Measurements from ENCODE around the gene LOXL1. TPM values are rescaled to one million over a fixed set of nuclear protein-coding genes. Genes with fewer than 3 reads are reported as not detected.

LOXL1 gene
- total and polyA plus RNA-seq, 2 of the 4 experiments (the other 2 are of a cell fraction): 148 to 332 TPM

- Histone ChIP-seq H2BK120ac (ENCODE audit: low read depth, low read length) (no peak overlapping the region), H3K36me3 (ENCODE audit: control insufficient read depth, insufficient read depth, low read length) (no peaks in the 10 kb centered on the region), H2AK9ac (replicated peaks; ENCODE audit: low read depth, low read length, poor library complexity) (no peak overlapping the region), H3K9me1 (ENCODE audit: insufficient read depth, low read length) (peaks cover 7% of the 10 kb centered on the region), H2BK20ac (ENCODE audit: low read depth, low read length) (no peak overlapping the region), H2AK5ac (ENCODE audit: low read depth, low read length) (no peak overlapping the region), H3K4me2 (ENCODE audit: low read depth, low read length) (no peak overlapping the region), H4K8ac (ENCODE audit: low read depth in 2 of 2, low read length in 2 of 2) (no peak overlapping the region), H3K4me3 (ENCODE audit: insufficient read depth, low read depth, low read length) (no peak overlapping the region), H3K23ac (ENCODE audit: low read depth, low read length) (no peak overlapping the region), H4K91ac (ENCODE audit: insufficient read depth, low read depth, low read length) (no peak overlapping the region), H2BK5ac (ENCODE audit: low read depth, low read length, poor library complexity, severe bottlenecking) (no peak overlapping the region), H2AFZ (replicated peaks; ENCODE audit: low read length, poor library complexity) (no peak overlapping the region), H3K56ac (ENCODE audit: extremely low read depth, insufficient read depth, low read length) (no peak overlapping the region), H3K4ac (ENCODE audit: low read depth, low read length) (no peak overlapping the region), H3K4me1 (ENCODE audit: control insufficient read depth, insufficient read depth, low read length) (peaks cover 9% of the 10 kb centered on the region), H4K20me1 (ENCODE audit: insufficient read depth, low read length) (no peaks in the 10 kb centered on the region; the same call in 1 of the 2 replicates), H3K79me1 (ENCODE audit: low read depth in 1 of 2, low read length in 2 of 2) (no peaks in the 10 kb centered on the region), H4K5ac (ENCODE audit: low read depth, low read length) (no peak overlapping the region), H3K14ac (replicated peaks; ENCODE audit: low read depth, low read length) (no peak overlapping the region), H3K27ac (ENCODE audit: insufficient read depth, low read length) (no peak overlapping the region), H3K9ac (ENCODE audit: low read depth, low read length) (no peak overlapping the region), H3K9me3 (ENCODE audit: control insufficient read depth, insufficient read depth, low read length) (no peaks in the 10 kb centered on the region), H3K27me3 (ENCODE audit: control insufficient read depth, insufficient read depth, low read length) (no peaks in the 10 kb centered on the region), H2BK15ac (ENCODE audit: low read depth, low read length) (no peak overlapping the region), H3K18ac (ENCODE audit: low read depth, low read length) (no peak overlapping the region)
- DNase-seq (no peak), ATAC-seq (ENCODE audit: low read depth) (no peak)
- intact Hi-C loops (cut with micrococcal nuclease) (no loop called here), in situ Hi-C loops (cut with MboI; ENCODE audit: low sequenced_read_pairs) (no loop called here), dilution Hi-C loops (cut with HindIII; ENCODE audit: low sequenced_read_pairs, unreplicated experiment) (no loop called here)
- BruUV-seq (replicated peaks): no TSS peak
- CTCF ChIA-PET: interaction anchor here (0.7 to 0.9 kb wide), 2 partner anchors 13 to 37 kb away, joined by 3 to 4 read pairs; no protein-coding TSS in a partner anchor
- no CpG with 5 or more reads among the region's 7 CpGs for WGBS, 2 experiments (ENCODE audit: extremely low coverage in 2 of 2, insufficient read length in 1 of 2)
- TF ChIP-seq MXI1 (IDR thresholded peaks at IDR 0.05; ENCODE audit: borderline replicate concordance, low read depth, low read length): no peak
- POLR2A ChIA-PET (ENCODE audit: unreplicated experiment): no interaction called here
Measured at GRCh38 chr15:73910522-73911303, 15.5 kb upstream of the LOXL1 start.
